Smooth muscle cell (in vitro differentiated cells): ENCODE results near the gene DCAF4. TPM values are rescaled to one million over a fixed set of nuclear protein-coding genes. Genes with fewer than 3 reads are reported as not detected.

Experiments
- DNase-seq: peaks from one replicate; lab custom pipeline; 2025; ENCODE audit not compliant: unreplicated experiment; lab: John Stamatoyannopoulos, UW
- H2AFZ ChIP-seq: fragments of 200-600 bp; sonication (generic); 2 replicates; pipeline ENCODE4 v1.6.0; 2016; ENCODE audit warnings: antibody characterized with exemption, low read depth, mild to moderate bottlenecking
- H3F3A ChIP-seq: fragments of 200-600 bp; sonication (generic); 2 replicates; pipeline ENCODE4 v1.6.0; 2017; ENCODE audit warnings: antibody characterized with exemption, low read depth
- H3K27ac ChIP-seq: fragments of 200-600 bp; sonication (generic); 2 replicates; pipeline ENCODE4 v1.5.1; 2016; ENCODE audit warnings: low read depth, mild to moderate bottlenecking
- H3K27me3 ChIP-seq: fragments of 200-600 bp; sonication (generic); 2 replicates; pipeline ENCODE4 v1.6.1; 2016; ENCODE audit warnings: low read depth, mild to moderate bottlenecking
- H3K36me3 ChIP-seq: fragments of 200-600 bp; sonication (generic); 2 replicates; pipeline ENCODE4 v1.5.1; 2016; ENCODE audit warnings: low read depth
- H3K4me1 ChIP-seq: fragments of 200-600 bp; sonication (generic); 2 replicates; pipeline ENCODE4 v1.5.1; 2016; ENCODE audit warnings: low read depth
- H3K4me2 ChIP-seq: fragments of 200-600 bp; sonication (generic); 2 replicates; pipeline ENCODE4 v1.6.0; 2016; ENCODE audit warnings: mild to moderate bottlenecking
- H3K4me3 ChIP-seq: fragments of 200-600 bp; sonication (generic); 2 replicates; pipeline ENCODE4 v1.5.1; 2016; ENCODE audit warnings: mild to moderate bottlenecking
- H3K79me2 ChIP-seq: fragments of 200-600 bp; sonication (generic); 2 replicates; pipeline ENCODE4 v1.6.0; 2016; ENCODE audit warnings: low read depth, mild to moderate bottlenecking
- H3K9ac ChIP-seq: fragments of 200-600 bp; sonication (generic); 2 replicates; pipeline ENCODE4 v1.6.0; 2016; ENCODE audit warnings: low read depth
- H3K9me3 ChIP-seq: fragments of 200-600 bp; sonication (generic); replicated peaks from 2 replicates; pipeline ENCODE4 v1.5.1; 2016; ENCODE audit warnings: low read depth
- H4K20me1 ChIP-seq: fragments of 200-600 bp; sonication (generic); 2 replicates; pipeline ENCODE4 v1.6.0; 2016; ENCODE audit warnings: low read depth
- WGBS: methylation state at CpG from one replicate; pipeline ENCODE4 v1.1.7; 2016; ENCODE audit warnings: low lambda C conversion rate; 5-methylcytosine and 5-hydroxymethylcytosine counted together
- polyA plus RNA-seq: library from polyadenylated mRNA; unstranded; fragments of >200 nt; fragmentation: Nextera tagmentation; extraction: Ambion mirVana; gene quantifications from 2 replicates; pipeline ENCODE4 v1.2.1, GENCODE V29; 2016
- total RNA-seq: library from RNA; depleted of rRNA; stranded (reverse); fragments of >200 nt; gene quantifications from 2 replicates; pipeline ENCODE4 v1.2.3, GENCODE V29; 2014
- TF ChIP-seq, protein P1 (sequence below): fragments of 200-600 bp; sonication (generic); IDR thresholded peaks from 2 replicates; pipeline ENCODE4 v1.5.1; 2017; ENCODE audit warnings: borderline replicate concordance, mild to moderate bottlenecking, antibody characterized with exemption; ENCODE audit not compliant: insufficient read depth, poor library complexity, severe bottlenecking

Gene DCAF4
- total and polyA plus RNA-seq, 2 experiments from 2014 or later = 8.2 to 9.2 TPM

GRCh38 chr14:72889366-72889765 is 36.9 kb upstream of the DCAF4 start:
- WGBS = 41% methylated on average over 5 of the region's 5 CpGs
- Histone ChIP-seq H4K20me1 (peaks cover 19% of the 10 kb centered on the region), H3K79me2 (peaks cover 16% of the 10 kb centered on the region)

DNA sequence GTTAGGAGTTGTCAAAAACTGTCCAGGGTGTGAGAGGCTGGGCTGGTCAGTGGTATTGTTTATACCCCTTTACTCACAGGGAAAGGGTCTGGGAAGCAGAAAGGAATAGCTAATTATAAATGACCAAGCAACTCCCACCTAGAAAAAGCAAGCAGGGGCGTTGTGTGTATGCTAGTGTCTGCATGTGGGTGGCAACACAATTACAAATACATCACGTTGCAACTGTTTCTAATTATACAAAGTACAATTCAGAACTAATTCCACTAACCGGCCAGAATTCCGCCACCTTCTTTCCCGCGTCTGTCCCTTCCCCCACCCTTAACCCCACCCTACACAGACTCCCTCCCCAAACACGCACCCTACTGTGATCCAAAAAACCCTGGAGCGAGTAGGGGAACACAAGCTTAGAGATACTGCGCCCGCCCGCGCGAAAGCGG is 34.6 kb upstream of the DCAF4 start:
- H3K36me3 ChIP-seq = no peaks in the 10 kb centered on the region
- H3K9me3 ChIP-seq = no peaks in the 10 kb centered on the region
- peak overlapping the region; percentile 88 for H3K4me2 ChIP-seq
- H3K27ac ChIP-seq = no peak overlapping the region
- no peak for DNase-seq
- TF ChIP-seq, protein P1, sequence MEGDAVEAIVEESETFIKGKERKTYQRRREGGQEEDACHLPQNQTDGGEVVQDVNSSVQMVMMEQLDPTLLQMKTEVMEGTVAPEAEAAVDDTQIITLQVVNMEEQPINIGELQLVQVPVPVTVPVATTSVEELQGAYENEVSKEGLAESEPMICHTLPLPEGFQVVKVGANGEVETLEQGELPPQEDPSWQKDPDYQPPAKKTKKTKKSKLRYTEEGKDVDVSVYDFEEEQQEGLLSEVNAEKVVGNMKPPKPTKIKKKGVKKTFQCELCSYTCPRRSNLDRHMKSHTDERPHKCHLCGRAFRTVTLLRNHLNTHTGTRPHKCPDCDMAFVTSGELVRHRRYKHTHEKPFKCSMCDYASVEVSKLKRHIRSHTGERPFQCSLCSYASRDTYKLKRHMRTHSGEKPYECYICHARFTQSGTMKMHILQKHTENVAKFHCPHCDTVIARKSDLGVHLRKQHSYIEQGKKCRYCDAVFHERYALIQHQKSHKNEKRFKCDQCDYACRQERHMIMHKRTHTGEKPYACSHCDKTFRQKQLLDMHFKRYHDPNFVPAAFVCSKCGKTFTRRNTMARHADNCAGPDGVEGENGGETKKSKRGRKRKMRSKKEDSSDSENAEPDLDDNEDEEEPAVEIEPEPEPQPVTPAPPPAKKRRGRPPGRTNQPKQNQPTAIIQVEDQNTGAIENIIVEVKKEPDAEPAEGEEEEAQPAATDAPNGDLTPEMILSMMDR = no peak
- peaks cover 16% of the 10 kb centered on the region for H3K79me2 ChIP-seq
- 3% methylated on average over 14 of the region's 14 CpGs for WGBS
- peak overlapping the region; percentile 68 for H2AFZ ChIP-seq
- H3F3A ChIP-seq = no peaks in the 10 kb centered on the region
- H3K9ac ChIP-seq = no peak overlapping the region
- H3K27me3 ChIP-seq = peaks cover 38% of the 10 kb centered on the region
- peak overlapping the region; percentile 96 for H3K4me3 ChIP-seq
- H3K4me1 ChIP-seq = peaks cover 56% of the 10 kb centered on the region
- H4K20me1 ChIP-seq = peaks cover 19% of the 10 kb centered on the region

More at GRCh38 chr14:72889366-72889765, 36.9 kb upstream of the DCAF4 start:
- TF ChIP-seq, protein P1 = no peak
- no peak overlapping the region for H3K9ac ChIP-seq
- H3K27me3 ChIP-seq = peaks cover 29% of the 10 kb centered on the region
- no peak overlapping the region for H2AFZ ChIP-seq
- no peaks in the 10 kb centered on the region for H3F3A ChIP-seq
- peaks cover 45% of the 10 kb centered on the region for H3K4me1 ChIP-seq
- DNase-seq = no peak
- H3K4me2 ChIP-seq = peak overlapping the region; percentile 35
- no peaks in the 10 kb centered on the region for H3K36me3 ChIP-seq
- H3K9me3 ChIP-seq = no peaks in the 10 kb centered on the region
- H3K4me3 ChIP-seq = no peak overlapping the region
- no peak overlapping the region for H3K27ac ChIP-seq

GRCh38 chr14:72892103-72892878 is 34.0 kb upstream of the DCAF4 start:
- H2AFZ ChIP-seq = peak overlapping the region; percentile 68
- no peak for DNase-seq
- H3K27ac ChIP-seq = no peak overlapping the region

More at GRCh38 chr14:72892103-72892878, 34.0 kb upstream of the DCAF4 start:
- peaks cover 19% of the 10 kb centered on the region for H4K20me1 ChIP-seq
- 2% methylated on average over 47 of the region's 47 CpGs for WGBS
- H3K4me1 ChIP-seq = peaks cover 55% of the 10 kb centered on the region
- H3K4me2 ChIP-seq = peak overlapping the region; percentile 88
- no peaks in the 10 kb centered on the region for H3F3A ChIP-seq
- H3K9ac ChIP-seq = no peak overlapping the region
- H3K9me3 ChIP-seq = no peaks in the 10 kb centered on the region
- peak overlapping the region; percentile 96 for H3K4me3 ChIP-seq
- H3K79me2 ChIP-seq = peaks cover 16% of the 10 kb centered on the region
- TF ChIP-seq, protein P1 = no peak
- no peaks in the 10 kb centered on the region for H3K36me3 ChIP-seq
- H3K27me3 ChIP-seq = peaks cover 38% of the 10 kb centered on the region
